ENCODE measurements around the gene CDH3.

Gene CDH3

GRCh38 chr16:68733570-68733969 lies 88.5 kb downstream of the CDH3 start:
- no peak for TF ChIP-seq CTCF (IDR thresholded peaks at IDR 0.05; ENCODE audit: insufficient read depth, missing control alignments)
- DNase-seq (ENCODE audit: insufficient read length, low spot score) (no peak), FAIRE-seq (no peak)

GRCh38 chr16:68734782-68735181 lies 89.7 kb downstream of the CDH3 start:
- FAIRE-seq (no peak), DNase-seq (ENCODE audit: insufficient read length, low spot score) (no peak)
- no peak for TF ChIP-seq CTCF (IDR thresholded peaks at IDR 0.05; ENCODE audit: insufficient read depth, missing control alignments)

- FAIRE-seq (no peak), DNase-seq (ENCODE audit: insufficient read length, low spot score) (no peak)
- TF ChIP-seq CTCF (IDR thresholded peaks at IDR 0.05; ENCODE audit: insufficient read depth, missing control alignments): no peak
These were observed 91.5 kb downstream of the CDH3 start for GRCh38 chr16:68736561-68736960.

GRCh38 chr16:68737046-68737729 lies 92.1 kb downstream of the CDH3 start, which contains the start of gene CDH1:
TSS of gene CDH1 (plus strand) at chr16:68737292. CDS start at chr16:68737416, 124 bp downstream.
- TF ChIP-seq CTCF (IDR thresholded peaks at IDR 0.05; ENCODE audit: insufficient read depth, missing control alignments): no peak
- no peak for FAIRE-seq

GRCh38 chr16:68737730-68738629 lies 92.9 kb downstream of the CDH3 start:
- FAIRE-seq (no peak), DNase-seq (ENCODE audit: insufficient read length, low spot score) (no peak)
- TF ChIP-seq CTCF (IDR thresholded peaks at IDR 0.05; ENCODE audit: insufficient read depth, missing control alignments): no peak

More at GRCh38 chr16:68737046-68737729, 92.1 kb downstream of the CDH3 start, which contains the start of gene CDH1:
- no peak for DNase-seq (ENCODE audit: insufficient read length, low spot score)

- DNase-seq (ENCODE audit: insufficient read length, low spot score) (no peak), FAIRE-seq (no peak)
- TF ChIP-seq CTCF (IDR thresholded peaks at IDR 0.05; ENCODE audit: insufficient read depth, missing control alignments): no peak
These were observed 95.0 kb downstream of the CDH3 start for GRCh38 chr16:68739964-68740627.

Data from D721Med (cell line).